HEK293 (cell line): ENCODE measurements around the gene C5AR2.

ENCODE experiments used
- CTCF ChIA-PET: fragments of 350-600 bp; formaldehyde crosslinking; extraction: SDS; loops from one replicate; lab custom pipeline; 2021; ENCODE audit warnings: antibody characterized with exemption; lab: Yijun Ruan, JAX
- POLR2A ChIA-PET: fragments of 300-600 bp; formaldehyde crosslinking; extraction: SDS; loops from one replicate; lab custom pipeline; 2020; ENCODE audit warnings: antibody characterized with exemption, inconsistent platforms; lab: Yijun Ruan, JAX
- H3K27ac ChIP-seq: fragments of 200-500 bp; sonication (Bioruptor generic); 2 replicates; pipeline ENCODE4 v1.5.1; 2014; ENCODE audit warnings: low read depth, low read length, control low read depth, inconsistent platforms; ENCODE audit errors: extremely low read depth
- H3K36me3 ChIP-seq, 2 experiments: fragments of 200-500 bp in 1 of 2; sonication (Bioruptor generic) in 1 of 2; 1 replicate in 1 of 2; 2 replicates in 1 of 2; pipeline ENCODE4 v1.5.1; 2014 to 2017; ENCODE audit warnings: inconsistent platforms in 2 of 2, low read length in 2 of 2; ENCODE audit not compliant: control insufficient read depth in 2 of 2, insufficient read depth in 1 of 2
- H3K4me1 ChIP-seq: fragments of 200-500 bp; sonication (Bioruptor generic); 2 replicates; pipeline ENCODE4 v1.5.1; 2014; ENCODE audit warnings: mild to moderate bottlenecking, low read length, inconsistent platforms; ENCODE audit not compliant: control insufficient read depth, insufficient read depth
- H3K4me3 ChIP-seq: 2 replicates; pipeline ENCODE4 v1.5.1; 2011; ENCODE audit warnings: low read depth, mild to moderate bottlenecking, control low read depth, low read length, moderate library complexity
- H3K9me3 ChIP-seq: fragments of 200-500 bp; sonication (Bioruptor generic); 2 replicates; pipeline ENCODE4 v1.5.1; 2014; ENCODE audit warnings: low read depth, low read length, inconsistent platforms; ENCODE audit not compliant: control insufficient read depth, insufficient read depth
- BCL11B ChIP-seq: fragments of 450-650 bp; formaldehyde crosslinking; IDR thresholded peaks from 2 replicates; pipeline ENCODE4 v1.5.1; 2016; ENCODE audit warnings: low read depth, missing biosample characterization, missing genetic modification characterization
- ZBTB20 ChIP-seq: fragments of 450-650 bp; formaldehyde crosslinking; IDR thresholded peaks from 2 replicates; pipeline ENCODE4 v1.5.1; 2016; ENCODE audit warnings: missing biosample characterization, missing genetic modification characterization
- ZBTB48 ChIP-seq: fragments of 450-650 bp; formaldehyde crosslinking; IDR thresholded peaks from 2 replicates; pipeline ENCODE4 v1.5.1; 2016; ENCODE audit warnings: missing biosample characterization, missing genetic modification characterization
- ZEB2 ChIP-seq: fragments of 450-650 bp; formaldehyde crosslinking; IDR thresholded peaks from 2 replicates; pipeline ENCODE4 v1.5.1; 2016; ENCODE audit warnings: missing biosample characterization, missing genetic modification characterization
- ZFP37 ChIP-seq: fragments of 450-650 bp; formaldehyde crosslinking; IDR thresholded peaks from 2 replicates; pipeline ENCODE4 v1.5.1; 2016; ENCODE audit warnings: missing biosample characterization, missing genetic modification characterization
- ZNF10 ChIP-seq: fragments of 450-650 bp; formaldehyde crosslinking; IDR thresholded peaks from 2 replicates; pipeline ENCODE4 v1.5.1; 2017; ENCODE audit warnings: missing biosample characterization, missing genetic modification characterization
- ZNF335 ChIP-seq: fragments of 450-650 bp; formaldehyde crosslinking; conservative IDR thresholded peaks from 2 replicates; pipeline ENCODE4 v1.5.1; 2016; ENCODE audit warnings: missing biosample characterization, missing genetic modification characterization
- ZNF510 ChIP-seq: fragments of 450-650 bp; formaldehyde crosslinking; IDR thresholded peaks from 2 replicates; pipeline ENCODE4 v1.5.1; 2018; ENCODE audit warnings: mild to moderate bottlenecking, missing genetic modification characterization, missing biosample characterization; ENCODE audit not compliant: insufficient replicate concordance
- ZNF514 ChIP-seq: fragments of 450-650 bp; formaldehyde crosslinking; IDR thresholded peaks from 2 replicates; pipeline ENCODE4 v1.5.1; 2016; ENCODE audit warnings: missing biosample characterization, missing genetic modification characterization
- ZNF555 ChIP-seq: fragments of 450-650 bp; formaldehyde crosslinking; conservative IDR thresholded peaks from 2 replicates; pipeline ENCODE4 v1.5.1; 2017; ENCODE audit warnings: missing biosample characterization, mild to moderate bottlenecking, missing genetic modification characterization, inconsistent platforms
- ZNF571 ChIP-seq: fragments of 450-650 bp; formaldehyde crosslinking; IDR thresholded peaks from 2 replicates; pipeline ENCODE4 v1.5.0; 2017; ENCODE audit warnings: missing biosample characterization, missing genetic modification characterization
- ZNF626 ChIP-seq: fragments of 450-650 bp; sonication (Bioruptor Pico); formaldehyde crosslinking; IDR thresholded peaks from 2 replicates; pipeline ENCODE4 v1.5.1; 2018; ENCODE audit warnings: missing biosample characterization, missing genetic modification characterization, inconsistent platforms
- ZNF654 ChIP-seq: fragments of 450-650 bp; formaldehyde crosslinking; IDR thresholded peaks from 2 replicates; pipeline ENCODE4 v1.5.1; 2016; ENCODE audit warnings: low read depth, missing biosample characterization, missing genetic modification characterization
- ZNF660 ChIP-seq: fragments of 450-650 bp; IDR thresholded peaks from 2 replicates; pipeline ENCODE4 v1.5.1; 2018; ENCODE audit warnings: missing biosample characterization, mild to moderate bottlenecking, missing genetic modification characterization
- ZNF791 ChIP-seq: fragments of 450-650 bp; formaldehyde crosslinking; IDR thresholded peaks from 2 replicates; pipeline ENCODE4 v1.5.1; 2016; ENCODE audit warnings: missing biosample characterization, missing genetic modification characterization
- TF ChIP-seq, protein P1 (sequence below): fragments of 450-650 bp; formaldehyde crosslinking; conservative IDR thresholded peaks from 2 replicates; pipeline ENCODE4 v1.5.1; 2016; ENCODE audit warnings: low read depth, missing biosample characterization, missing genetic modification characterization
- TF ChIP-seq, protein P2 (sequence below): fragments of 450-650 bp; formaldehyde crosslinking; conservative IDR thresholded peaks from 2 replicates; pipeline ENCODE4 v1.5.1; 2016; ENCODE audit warnings: low read depth, missing biosample characterization, missing genetic modification characterization
- TF ChIP-seq, protein P3 (sequence below): fragments of 450-650 bp; formaldehyde crosslinking; IDR thresholded peaks from 2 replicates; pipeline ENCODE4 v1.5.1; 2016; ENCODE audit warnings: missing biosample characterization, missing genetic modification characterization
- TF ChIP-seq, protein P4 (sequence below): fragments of 450-650 bp; formaldehyde crosslinking; IDR thresholded peaks from 2 replicates; pipeline ENCODE4 v1.5.1; 2016; ENCODE audit warnings: missing biosample characterization, missing genetic modification characterization
- TF ChIP-seq, protein P5 (sequence below): fragments of 450-650 bp; formaldehyde crosslinking; IDR thresholded peaks from 2 replicates; pipeline ENCODE4 v1.5.1; 2016; ENCODE audit warnings: missing biosample characterization, missing genetic modification characterization

The C5AR2 gene

DNA sequence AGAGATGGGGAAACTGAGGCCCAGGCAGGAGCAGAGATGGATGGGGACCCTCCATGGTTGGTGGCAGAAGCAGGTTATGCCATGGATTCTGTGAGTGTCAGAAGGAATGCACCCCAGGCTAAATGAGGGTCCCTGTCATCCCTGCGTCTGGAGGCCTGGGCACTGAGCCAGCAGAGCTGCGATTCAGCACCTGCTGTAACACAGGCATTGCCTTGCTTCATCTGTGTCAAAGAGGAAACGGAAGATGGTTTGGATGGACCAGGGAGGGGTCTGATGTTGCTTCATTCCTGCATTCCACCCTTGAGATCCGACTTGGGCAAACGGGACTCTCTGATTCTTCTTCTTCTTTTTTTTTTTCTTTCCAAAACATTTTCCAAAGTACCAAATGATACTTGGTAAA lies 21.2 kb upstream of the C5AR2 start:
- no peak overlapping the region for H3K4me3 ChIP-seq
- no peaks in the 10 kb centered on the region for H3K9me3 ChIP-seq
- H3K4me1 ChIP-seq, result 0 out of 2 replicates have a peak, but pooled peaks cover 3% of the 10 kb centered on the region
- no peak overlapping the region for H3K27ac ChIP-seq
- no peaks in the 10 kb centered on the region for H3K36me3 ChIP-seq
- POLR2A ChIA-PET, result no interaction called here
- CTCF ChIA-PET, result interaction anchor here (0.7 to 1.0 kb wide), 3 partner anchors 17 to 396 kb away, joined by 3 to 5 read pairs (median 3); no protein-coding TSS in a partner anchor
- TF ChIP-seq ZFP37 (tag by site-specific recombination), result no peak
- peak; percentile 78 for TF ChIP-seq ZNF10 (tag by site-specific recombination)
- TF ChIP-seq, protein P1, sequence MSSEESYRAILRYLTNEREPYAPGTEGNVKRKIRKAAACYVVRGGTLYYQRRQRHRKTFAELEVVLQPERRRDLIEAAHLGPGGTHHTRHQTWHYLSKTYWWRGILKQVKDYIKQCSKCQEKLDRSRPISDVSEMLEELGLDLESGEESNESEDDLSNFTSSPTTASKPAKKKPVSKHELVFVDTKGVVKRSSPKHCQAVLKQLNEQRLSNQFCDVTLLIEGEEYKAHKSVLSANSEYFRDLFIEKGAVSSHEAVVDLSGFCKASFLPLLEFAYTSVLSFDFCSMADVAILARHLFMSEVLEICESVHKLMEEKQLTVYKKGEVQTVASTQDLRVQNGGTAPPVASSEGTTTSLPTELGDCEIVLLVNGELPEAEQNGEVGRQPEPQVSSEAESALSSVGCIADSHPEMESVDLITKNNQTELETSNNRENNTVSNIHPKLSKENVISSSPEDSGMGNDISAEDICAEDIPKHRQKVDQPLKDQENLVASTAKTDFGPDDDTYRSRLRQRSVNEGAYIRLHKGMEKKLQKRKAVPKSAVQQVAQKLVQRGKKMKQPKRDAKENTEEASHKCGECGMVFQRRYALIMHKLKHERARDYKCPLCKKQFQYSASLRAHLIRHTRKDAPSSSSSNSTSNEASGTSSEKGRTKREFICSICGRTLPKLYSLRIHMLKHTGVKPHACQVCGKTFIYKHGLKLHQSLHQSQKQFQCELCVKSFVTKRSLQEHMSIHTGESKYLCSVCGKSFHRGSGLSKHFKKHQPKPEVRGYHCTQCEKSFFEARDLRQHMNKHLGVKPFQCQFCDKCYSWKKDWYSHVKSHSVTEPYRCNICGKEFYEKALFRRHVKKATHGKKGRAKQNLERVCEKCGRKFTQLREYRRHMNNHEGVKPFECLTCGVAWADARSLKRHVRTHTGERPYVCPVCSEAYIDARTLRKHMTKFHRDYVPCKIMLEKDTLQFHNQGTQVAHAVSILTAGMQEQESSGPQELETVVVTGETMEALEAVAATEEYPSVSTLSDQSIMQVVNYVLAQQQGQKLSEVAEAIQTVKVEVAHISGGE (tag by site-specific recombination), result peak; percentile 35; the same call in 1 of the 2 replicates
- peak; percentile 54; the same call in 1 of the 2 replicates for TF ChIP-seq ZBTB48 (tag by site-specific recombination)
- TF ChIP-seq ZNF335 (tag by site-specific recombination), result peak; percentile 71; the same call in 1 of the 2 replicates
- TF ChIP-seq BCL11B (tag by site-specific recombination), result no peak
- no peak for TF ChIP-seq ZNF514
- TF ChIP-seq ZNF660 (tag by site-specific recombination), result peak; percentile 65; the same call in 1 of the 2 replicates
- TF ChIP-seq ZNF555 (tag by site-specific recombination), result no peak
- TF ChIP-seq ZNF791 (tag by site-specific recombination), result no peak
- TF ChIP-seq ZBTB20 (tag by site-specific recombination), result 0 out of 2 replicates have a peak, but pooled peaks have one; percentile 20
- no peak for TF ChIP-seq ZNF510
- TF ChIP-seq ZNF626, result no peak
- TF ChIP-seq, protein P2, sequence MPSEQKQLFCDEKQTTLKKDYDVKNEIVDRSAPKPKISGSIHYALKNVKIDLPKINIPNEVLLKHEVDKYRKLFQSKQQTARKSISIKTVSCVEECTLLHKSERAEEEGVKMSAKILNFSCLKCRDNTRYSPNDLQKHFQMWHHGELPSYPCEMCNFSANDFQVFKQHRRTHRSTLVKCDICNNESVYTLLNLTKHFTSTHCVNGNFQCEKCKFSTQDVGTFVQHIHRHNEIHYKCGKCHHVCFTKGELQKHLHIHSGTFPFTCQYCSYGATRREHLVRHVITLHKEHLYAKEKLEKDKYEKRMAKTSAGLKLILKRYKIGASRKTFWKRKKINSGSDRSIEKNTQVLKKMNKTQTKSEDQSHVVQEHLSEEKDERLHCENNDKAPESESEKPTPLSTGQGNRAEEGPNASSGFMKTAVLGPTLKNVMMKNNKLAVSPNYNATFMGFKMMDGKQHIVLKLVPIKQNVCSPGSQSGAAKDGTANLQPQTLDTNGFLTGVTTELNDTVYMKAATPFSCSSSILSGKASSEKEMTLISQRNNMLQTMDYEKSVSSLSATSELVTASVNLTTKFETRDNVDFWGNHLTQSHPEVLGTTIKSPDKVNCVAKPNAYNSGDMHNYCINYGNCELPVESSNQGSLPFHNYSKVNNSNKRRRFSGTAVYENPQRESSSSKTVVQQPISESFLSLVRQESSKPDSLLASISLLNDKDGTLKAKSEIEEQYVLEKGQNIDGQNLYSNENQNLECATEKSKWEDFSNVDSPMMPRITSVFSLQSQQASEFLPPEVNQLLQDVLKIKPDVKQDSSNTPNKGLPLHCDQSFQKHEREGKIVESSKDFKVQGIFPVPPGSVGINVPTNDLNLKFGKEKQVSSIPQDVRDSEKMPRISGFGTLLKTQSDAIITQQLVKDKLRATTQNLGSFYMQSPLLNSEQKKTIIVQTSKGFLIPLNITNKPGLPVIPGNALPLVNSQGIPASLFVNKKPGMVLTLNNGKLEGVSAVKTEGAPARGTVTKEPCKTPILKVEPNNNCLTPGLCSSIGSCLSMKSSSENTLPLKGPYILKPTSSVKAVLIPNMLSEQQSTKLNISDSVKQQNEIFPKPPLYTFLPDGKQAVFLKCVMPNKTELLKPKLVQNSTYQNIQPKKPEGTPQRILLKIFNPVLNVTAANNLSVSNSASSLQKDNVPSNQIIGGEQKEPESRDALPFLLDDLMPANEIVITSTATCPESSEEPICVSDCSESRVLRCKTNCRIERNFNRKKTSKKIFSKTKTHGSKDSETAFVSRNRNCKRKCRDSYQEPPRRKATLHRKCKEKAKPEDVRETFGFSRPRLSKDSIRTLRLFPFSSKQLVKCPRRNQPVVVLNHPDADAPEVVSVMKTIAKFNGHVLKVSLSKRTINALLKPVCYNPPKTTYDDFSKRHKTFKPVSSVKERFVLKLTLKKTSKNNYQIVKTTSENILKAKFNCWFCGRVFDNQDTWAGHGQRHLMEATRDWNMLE, result peak; percentile 73
- no peak for TF ChIP-seq ZNF654 (tag by site-specific recombination)
- TF ChIP-seq, protein P3, sequence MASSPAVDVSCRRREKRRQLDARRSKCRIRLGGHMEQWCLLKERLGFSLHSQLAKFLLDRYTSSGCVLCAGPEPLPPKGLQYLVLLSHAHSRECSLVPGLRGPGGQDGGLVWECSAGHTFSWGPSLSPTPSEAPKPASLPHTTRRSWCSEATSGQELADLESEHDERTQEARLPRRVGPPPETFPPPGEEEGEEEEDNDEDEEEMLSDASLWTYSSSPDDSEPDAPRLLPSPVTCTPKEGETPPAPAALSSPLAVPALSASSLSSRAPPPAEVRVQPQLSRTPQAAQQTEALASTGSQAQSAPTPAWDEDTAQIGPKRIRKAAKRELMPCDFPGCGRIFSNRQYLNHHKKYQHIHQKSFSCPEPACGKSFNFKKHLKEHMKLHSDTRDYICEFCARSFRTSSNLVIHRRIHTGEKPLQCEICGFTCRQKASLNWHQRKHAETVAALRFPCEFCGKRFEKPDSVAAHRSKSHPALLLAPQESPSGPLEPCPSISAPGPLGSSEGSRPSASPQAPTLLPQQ, result peak; percentile 81
- TF ChIP-seq ZEB2 (tag by site-specific recombination), result peak; percentile 50; the same call in 1 of the 2 replicates
- TF ChIP-seq, protein P4, sequence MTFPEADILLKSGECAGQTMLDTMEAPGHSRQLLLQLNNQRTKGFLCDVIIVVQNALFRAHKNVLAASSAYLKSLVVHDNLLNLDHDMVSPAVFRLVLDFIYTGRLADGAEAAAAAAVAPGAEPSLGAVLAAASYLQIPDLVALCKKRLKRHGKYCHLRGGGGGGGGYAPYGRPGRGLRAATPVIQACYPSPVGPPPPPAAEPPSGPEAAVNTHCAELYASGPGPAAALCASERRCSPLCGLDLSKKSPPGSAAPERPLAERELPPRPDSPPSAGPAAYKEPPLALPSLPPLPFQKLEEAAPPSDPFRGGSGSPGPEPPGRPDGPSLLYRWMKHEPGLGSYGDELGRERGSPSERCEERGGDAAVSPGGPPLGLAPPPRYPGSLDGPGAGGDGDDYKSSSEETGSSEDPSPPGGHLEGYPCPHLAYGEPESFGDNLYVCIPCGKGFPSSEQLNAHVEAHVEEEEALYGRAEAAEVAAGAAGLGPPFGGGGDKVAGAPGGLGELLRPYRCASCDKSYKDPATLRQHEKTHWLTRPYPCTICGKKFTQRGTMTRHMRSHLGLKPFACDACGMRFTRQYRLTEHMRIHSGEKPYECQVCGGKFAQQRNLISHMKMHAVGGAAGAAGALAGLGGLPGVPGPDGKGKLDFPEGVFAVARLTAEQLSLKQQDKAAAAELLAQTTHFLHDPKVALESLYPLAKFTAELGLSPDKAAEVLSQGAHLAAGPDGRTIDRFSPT (tag by site-specific recombination), result no peak
- no peak for TF ChIP-seq ZNF571 (tag by site-specific recombination)
- TF ChIP-seq, protein P5, sequence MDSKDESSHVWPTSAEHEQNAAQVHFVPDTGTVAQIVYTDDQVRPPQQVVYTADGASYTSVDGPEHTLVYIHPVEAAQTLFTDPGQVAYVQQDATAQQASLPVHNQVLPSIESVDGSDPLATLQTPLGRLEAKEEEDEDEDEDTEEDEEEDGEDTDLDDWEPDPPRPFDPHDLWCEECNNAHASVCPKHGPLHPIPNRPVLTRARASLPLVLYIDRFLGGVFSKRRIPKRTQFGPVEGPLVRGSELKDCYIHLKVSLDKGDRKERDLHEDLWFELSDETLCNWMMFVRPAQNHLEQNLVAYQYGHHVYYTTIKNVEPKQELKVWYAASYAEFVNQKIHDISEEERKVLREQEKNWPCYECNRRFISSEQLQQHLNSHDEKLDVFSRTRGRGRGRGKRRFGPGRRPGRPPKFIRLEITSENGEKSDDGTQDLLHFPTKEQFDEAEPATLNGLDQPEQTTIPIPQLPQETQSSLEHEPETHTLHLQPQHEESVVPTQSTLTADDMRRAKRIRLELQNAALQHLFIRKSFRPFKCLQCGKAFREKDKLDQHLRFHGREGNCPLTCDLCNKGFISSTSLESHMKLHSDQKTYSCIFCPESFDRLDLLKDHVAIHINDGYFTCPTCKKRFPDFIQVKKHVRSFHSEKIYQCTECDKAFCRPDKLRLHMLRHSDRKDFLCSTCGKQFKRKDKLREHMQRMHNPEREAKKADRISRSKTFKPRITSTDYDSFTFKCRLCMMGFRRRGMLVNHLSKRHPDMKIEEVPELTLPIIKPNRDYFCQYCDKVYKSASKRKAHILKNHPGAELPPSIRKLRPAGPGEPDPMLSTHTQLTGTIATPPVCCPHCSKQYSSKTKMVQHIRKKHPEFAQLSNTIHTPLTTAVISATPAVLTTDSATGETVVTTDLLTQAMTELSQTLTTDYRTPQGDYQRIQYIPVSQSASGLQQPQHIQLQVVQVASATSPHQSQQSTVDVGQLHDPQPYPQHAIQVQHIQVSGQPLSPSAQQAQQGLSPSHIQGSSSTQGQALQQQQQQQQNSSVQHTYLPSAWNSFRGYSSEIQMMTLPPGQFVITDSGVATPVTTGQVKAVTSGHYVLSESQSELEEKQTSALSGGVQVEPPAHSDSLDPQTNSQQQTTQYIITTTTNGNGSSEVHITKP (tag by site-specific recombination), result 0 out of 2 replicates have a peak, but pooled peaks have one; percentile 22
